Ovary (tissue), 3 donors: ENCODE measurements around the gene ETNPPL.

Experiments
- POLR2A ChIP-seq: fragments of 450-650 bp; IDR thresholded peaks from one replicate; pipeline ENCODE4 v1.6.1; 2017; ENCODE audit warnings: antibody characterized with exemption, mild to moderate bottlenecking, moderate library complexity
- TF ChIP-seq, protein P1 (sequence below), 3 donors: fragments of 450-650 bp in 2 of 3; fragments of 200-600 bp in 1 of 3; IDR thresholded peaks; one replicate each; pipeline versions ENCODE4 v1.5.1 to v1.8.0; 2016 to 2022; ENCODE audit warnings: antibody characterized with exemption in 3 of 3, mild to moderate bottlenecking in 1 of 3
- donor health status: DM: no; HTN: no; CAD: no.

DNA sequence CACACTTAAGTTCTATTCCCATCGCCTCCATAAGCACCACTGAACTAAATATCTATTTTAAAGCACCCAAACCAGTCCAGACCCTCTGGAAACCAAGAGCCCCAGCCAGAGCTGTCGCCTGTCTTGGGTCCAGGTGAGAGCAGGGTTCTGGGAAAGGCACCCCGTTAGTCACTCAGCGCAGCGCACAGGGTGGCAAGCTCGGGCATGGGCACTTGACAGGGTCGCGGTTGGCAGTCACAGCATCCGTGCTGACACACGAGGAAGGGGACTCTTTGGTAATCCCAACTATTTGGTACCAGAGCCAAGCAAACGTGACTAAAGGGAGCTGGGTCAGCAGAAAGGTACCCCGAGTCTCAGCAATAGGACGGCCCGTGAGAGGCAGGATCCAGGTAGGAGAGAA is 24.3 kb upstream of the ETNPPL start:
- TF ChIP-seq, protein P1, sequence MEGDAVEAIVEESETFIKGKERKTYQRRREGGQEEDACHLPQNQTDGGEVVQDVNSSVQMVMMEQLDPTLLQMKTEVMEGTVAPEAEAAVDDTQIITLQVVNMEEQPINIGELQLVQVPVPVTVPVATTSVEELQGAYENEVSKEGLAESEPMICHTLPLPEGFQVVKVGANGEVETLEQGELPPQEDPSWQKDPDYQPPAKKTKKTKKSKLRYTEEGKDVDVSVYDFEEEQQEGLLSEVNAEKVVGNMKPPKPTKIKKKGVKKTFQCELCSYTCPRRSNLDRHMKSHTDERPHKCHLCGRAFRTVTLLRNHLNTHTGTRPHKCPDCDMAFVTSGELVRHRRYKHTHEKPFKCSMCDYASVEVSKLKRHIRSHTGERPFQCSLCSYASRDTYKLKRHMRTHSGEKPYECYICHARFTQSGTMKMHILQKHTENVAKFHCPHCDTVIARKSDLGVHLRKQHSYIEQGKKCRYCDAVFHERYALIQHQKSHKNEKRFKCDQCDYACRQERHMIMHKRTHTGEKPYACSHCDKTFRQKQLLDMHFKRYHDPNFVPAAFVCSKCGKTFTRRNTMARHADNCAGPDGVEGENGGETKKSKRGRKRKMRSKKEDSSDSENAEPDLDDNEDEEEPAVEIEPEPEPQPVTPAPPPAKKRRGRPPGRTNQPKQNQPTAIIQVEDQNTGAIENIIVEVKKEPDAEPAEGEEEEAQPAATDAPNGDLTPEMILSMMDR (IDR thresholded peaks at IDR 0.05): no peak
- TF ChIP-seq POLR2A: no peak
